Astrocyte (in vitro differentiated cells and primary cell): ENCODE data around the gene TMC1. TPM values are rescaled to one million over a fixed set of nuclear protein-coding genes. Genes with fewer than 3 reads are reported as not detected.

ENCODE experiments used
- DNase-seq: peaks from one replicate; pipeline ENCODE4 v3.0.0-alpha.2; 2010; ENCODE audit warnings: low read depth
- FAIRE-seq: peaks from 2 replicates; lab custom pipeline; 2011; peaks lifted over from hg19 to GRCh38; lab: Jason Lieb, UNC
- H2AFZ ChIP-seq: 2 replicates; pipeline ENCODE4 v1.6.0; 2012; ENCODE audit warnings: low read depth, low read length, inconsistent platforms
- H3K27ac ChIP-seq: 2 replicates; pipeline ENCODE4 v1.5.1; 2011; ENCODE audit warnings: low read depth, low read length, inconsistent platforms
- H3K27me3 ChIP-seq: 2 replicates; pipeline ENCODE4 v1.6.0; 2011; ENCODE audit warnings: low read length, inconsistent platforms; ENCODE audit not compliant: insufficient read depth
- H3K36me3 ChIP-seq: 2 replicates; pipeline ENCODE4 v1.5.1; 2011; ENCODE audit warnings: low read length, inconsistent platforms; ENCODE audit not compliant: insufficient read depth
- H3K4me1 ChIP-seq: 2 replicates; pipeline ENCODE4 v1.5.1; 2011; ENCODE audit warnings: low read length, inconsistent platforms; ENCODE audit not compliant: insufficient read depth
- H3K4me2 ChIP-seq: 2 replicates; pipeline ENCODE4 v1.6.0; 2012; ENCODE audit warnings: low read length, inconsistent platforms
- H3K4me3 ChIP-seq: 2 replicates; pipeline ENCODE4 v1.5.1; 2011; ENCODE audit warnings: low read depth, mild to moderate bottlenecking, low read length, inconsistent platforms; ENCODE audit not compliant: insufficient read depth
- H3K79me2 ChIP-seq: 2 replicates; pipeline ENCODE4 v1.6.0; 2012; ENCODE audit warnings: mild to moderate bottlenecking, low read length, inconsistent platforms; ENCODE audit not compliant: insufficient read depth
- H3K9ac ChIP-seq: 2 replicates; pipeline ENCODE4 v1.6.0; 2012; ENCODE audit warnings: mild to moderate bottlenecking, low read length, inconsistent platforms
- H3K9me3 ChIP-seq: 2 replicates; pipeline ENCODE4 v1.5.1; 2012; ENCODE audit warnings: low read depth, mild to moderate bottlenecking, low read length, inconsistent platforms; ENCODE audit not compliant: insufficient read depth
- H4K20me1 ChIP-seq: 2 replicates; pipeline ENCODE4 v1.6.0; 2012; ENCODE audit warnings: low read length, inconsistent platforms; ENCODE audit not compliant: insufficient read depth
- H3K27ac Mint-ChIP-seq: one replicate; pipeline ENCODE4 v1.8.0; 2021; ENCODE audit warnings: mild to moderate bottlenecking, mixed read lengths; ENCODE audit not compliant: unreplicated experiment
- H3K27me3 Mint-ChIP-seq: one replicate; pipeline ENCODE4 v1.8.0; 2021; ENCODE audit warnings: low read depth, mixed read lengths; ENCODE audit not compliant: unreplicated experiment
- H3K36me3 Mint-ChIP-seq: one replicate; pipeline ENCODE4 v1.8.0; 2021; ENCODE audit warnings: low read depth, mixed read lengths; ENCODE audit not compliant: unreplicated experiment
- H3K4me1 Mint-ChIP-seq: one replicate; pipeline ENCODE4 v1.8.0; 2021; ENCODE audit warnings: low read depth, mixed read lengths; ENCODE audit not compliant: unreplicated experiment
- H3K4me3 Mint-ChIP-seq: one replicate; pipeline ENCODE4 v1.8.0; 2021; ENCODE audit warnings: mild to moderate bottlenecking, moderate library complexity, mixed read lengths; ENCODE audit not compliant: unreplicated experiment
- H3K9me3 Mint-ChIP-seq: one replicate; pipeline ENCODE4 v1.8.0; 2021; ENCODE audit warnings: mild to moderate bottlenecking, mixed read lengths; ENCODE audit not compliant: unreplicated experiment
- EZH2 ChIP-seq: IDR thresholded peaks from 2 replicates; pipeline ENCODE4 v1.6.1; 2012; ENCODE audit warnings: mild to moderate bottlenecking, low read length, inconsistent platforms; ENCODE audit not compliant: insufficient read depth
- total RNA-seq: library from RNA; stranded (reverse); gene quantifications from 2 replicates; pipeline ENCODE4 v1.2.1, GENCODE V29; 2021
- TF ChIP-seq, protein P1 (sequence below): IDR thresholded peaks from 2 replicates; pipeline ENCODE4 v1.5.1; 2011; ENCODE audit warnings: low read depth, mild to moderate bottlenecking, inconsistent platforms, low read length, moderate library complexity; ENCODE audit not compliant: insufficient read depth

TMC1 gene
- total RNA-seq, 1 donor from 2014 or later, result not detected

- FAIRE-seq, result no peak
- no peak for DNase-seq
Measured at GRCh38 chr9:72563806-72564205, 42.4 kb downstream of the TMC1 start.

DNA sequence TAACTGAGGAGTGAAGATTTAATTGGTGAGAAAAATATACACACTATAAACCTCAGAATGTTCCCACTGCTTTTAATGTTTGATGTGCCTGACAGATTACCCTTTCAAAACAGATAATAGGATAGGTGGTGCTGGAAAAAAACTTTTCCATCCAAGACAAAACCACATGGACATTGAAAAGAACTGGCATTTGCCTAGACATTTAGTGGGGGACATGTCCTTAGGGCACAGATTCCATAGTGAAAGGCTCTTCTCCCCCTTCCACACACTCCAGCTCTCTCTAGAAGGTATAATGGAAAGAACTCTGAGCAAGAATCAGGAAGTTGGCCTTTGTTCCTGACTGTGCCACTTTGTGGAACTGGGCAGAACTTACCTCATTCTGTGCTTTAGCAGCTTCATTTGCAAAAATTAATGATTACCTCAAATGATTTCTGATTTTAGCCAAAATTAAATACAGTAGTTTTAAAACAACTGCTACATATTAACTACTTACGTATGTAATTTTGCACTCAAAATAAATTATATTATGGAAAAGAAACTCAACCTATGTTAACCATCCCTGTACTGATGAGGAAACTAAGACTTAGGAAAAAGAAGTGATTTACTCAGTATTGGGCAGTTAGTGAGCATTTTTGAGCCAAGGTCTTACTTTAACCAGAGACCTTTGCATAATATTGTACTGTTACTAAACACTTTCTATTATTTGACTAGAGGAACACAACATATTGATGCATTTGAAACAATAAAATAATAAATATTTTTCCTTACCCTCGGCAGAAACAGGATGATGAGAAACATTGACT lies 43.3 kb downstream of the TMC1 start:
- no peaks in the 10 kb centered on the region for H3K27me3 Mint-ChIP-seq
- no peak overlapping the region for H3K4me3 Mint-ChIP-seq
- Histone ChIP-seq H3K4me2 (no peak overlapping the region), H3K9me3 (no peaks in the 10 kb centered on the region), H3K27me3 (no peaks in the 10 kb centered on the region), H3K36me3 (no peaks in the 10 kb centered on the region), H3K4me1 (no peaks in the 10 kb centered on the region), H3K79me2 (no peaks in the 10 kb centered on the region), H3K4me3 (no peak overlapping the region), H3K27ac (no peak overlapping the region), H3K9ac (no peak overlapping the region), H4K20me1 (no peaks in the 10 kb centered on the region), H2AFZ (no peak overlapping the region)
- no peak overlapping the region for H3K27ac Mint-ChIP-seq
- TF ChIP-seq, protein P1, sequence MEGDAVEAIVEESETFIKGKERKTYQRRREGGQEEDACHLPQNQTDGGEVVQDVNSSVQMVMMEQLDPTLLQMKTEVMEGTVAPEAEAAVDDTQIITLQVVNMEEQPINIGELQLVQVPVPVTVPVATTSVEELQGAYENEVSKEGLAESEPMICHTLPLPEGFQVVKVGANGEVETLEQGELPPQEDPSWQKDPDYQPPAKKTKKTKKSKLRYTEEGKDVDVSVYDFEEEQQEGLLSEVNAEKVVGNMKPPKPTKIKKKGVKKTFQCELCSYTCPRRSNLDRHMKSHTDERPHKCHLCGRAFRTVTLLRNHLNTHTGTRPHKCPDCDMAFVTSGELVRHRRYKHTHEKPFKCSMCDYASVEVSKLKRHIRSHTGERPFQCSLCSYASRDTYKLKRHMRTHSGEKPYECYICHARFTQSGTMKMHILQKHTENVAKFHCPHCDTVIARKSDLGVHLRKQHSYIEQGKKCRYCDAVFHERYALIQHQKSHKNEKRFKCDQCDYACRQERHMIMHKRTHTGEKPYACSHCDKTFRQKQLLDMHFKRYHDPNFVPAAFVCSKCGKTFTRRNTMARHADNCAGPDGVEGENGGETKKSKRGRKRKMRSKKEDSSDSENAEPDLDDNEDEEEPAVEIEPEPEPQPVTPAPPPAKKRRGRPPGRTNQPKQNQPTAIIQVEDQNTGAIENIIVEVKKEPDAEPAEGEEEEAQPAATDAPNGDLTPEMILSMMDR, result no peak
- TF ChIP-seq EZH2, result no peak
- FAIRE-seq (no peak), DNase-seq (no peak)
- no peaks in the 10 kb centered on the region for H3K36me3 Mint-ChIP-seq
- no peaks in the 10 kb centered on the region for H3K4me1 Mint-ChIP-seq
- peaks cover 3% of the 10 kb centered on the region for H3K9me3 Mint-ChIP-seq

More at GRCh38 chr9:72563806-72564205, 42.4 kb downstream of the TMC1 start:
- Mint-ChIP-seq H3K9me3 (peaks cover 1% of the 10 kb centered on the region), H3K4me1 (no peaks in the 10 kb centered on the region), H3K36me3 (no peaks in the 10 kb centered on the region), H3K27ac (no peak overlapping the region), H3K4me3 (no peak overlapping the region), H3K27me3 (no peaks in the 10 kb centered on the region)
- no peaks in the 10 kb centered on the region for H3K27me3 ChIP-seq
- no peaks in the 10 kb centered on the region for H3K4me1 ChIP-seq
- no peaks in the 10 kb centered on the region for H3K79me2 ChIP-seq
- TF ChIP-seq EZH2, result no peak
- TF ChIP-seq, protein P1, result no peak
- H4K20me1 ChIP-seq, result no peaks in the 10 kb centered on the region
- no peak overlapping the region for H3K4me2 ChIP-seq
- H2AFZ ChIP-seq, result no peak overlapping the region
- no peak overlapping the region for H3K27ac ChIP-seq
- H3K9me3 ChIP-seq, result no peaks in the 10 kb centered on the region
- H3K4me3 ChIP-seq, result no peak overlapping the region
- H3K9ac ChIP-seq, result no peak overlapping the region
- H3K36me3 ChIP-seq, result no peaks in the 10 kb centered on the region

GRCh38 chr9:72565535-72565934 lies 44.1 kb downstream of the TMC1 start:
- TF ChIP-seq EZH2, result no peak
- TF ChIP-seq, protein P1, result no peak
- Histone ChIP-seq H2AFZ (no peak overlapping the region), H3K4me3 (no peak overlapping the region), H3K36me3 (no peaks in the 10 kb centered on the region), H3K4me2 (no peak overlapping the region), H3K4me1 (no peaks in the 10 kb centered on the region), H3K79me2 (no peaks in the 10 kb centered on the region), H3K9ac (no peak overlapping the region), H4K20me1 (no peaks in the 10 kb centered on the region), H3K27me3 (no peaks in the 10 kb centered on the region), H3K27ac (no peak overlapping the region), H3K9me3 (no peaks in the 10 kb centered on the region)
- FAIRE-seq, result no peak
- Mint-ChIP-seq H3K36me3 (no peaks in the 10 kb centered on the region), H3K4me1 (no peaks in the 10 kb centered on the region), H3K27me3 (no peaks in the 10 kb centered on the region), H3K4me3 (no peak overlapping the region), H3K27ac (no peak overlapping the region), H3K9me3 (peaks cover 4% of the 10 kb centered on the region)
- no peak for DNase-seq
